SK-N-SH treated with all-trans-retinoic acid at 6 μM for 48 hours (cell line): ENCODE measurements around the gene TAMALIN.
A peak's percentile ranks its signal among the peaks of the same experiment; 100 is the strongest.

Source experiments
- ATAC-seq: fragments of 200-7000 bp; cut with Tn5 transposase; 3 replicates; pipeline ENCODE4 v1.9.1; 2020; ENCODE audit warnings: mild to moderate bottlenecking, moderate library complexity
- BACH2 ChIP-seq: fragments of 250-450 bp; sonication (Bioruptor Pico); IDR thresholded peaks from 2 replicates; pipeline ENCODE4 v1.9.0; 2021; ENCODE audit warnings: mild to moderate bottlenecking, borderline replicate concordance
- CREB5 ChIP-seq: fragments of 250-450 bp; sonication (Bioruptor Pico); IDR thresholded peaks from 2 replicates; pipeline ENCODE4 v1.5.1; 2020; ENCODE audit warnings: low read depth, mild to moderate bottlenecking, moderate library complexity
- CSRNP3 ChIP-seq: fragments of 250-450 bp; sonication (Bioruptor Pico); IDR thresholded peaks from 2 replicates; pipeline ENCODE4 v1.5.1; 2021; ENCODE audit warnings: mild to moderate bottlenecking, moderate library complexity
- ESRRG ChIP-seq: fragments of 250-450 bp; sonication (Bioruptor Pico); IDR thresholded peaks from 2 replicates; pipeline ENCODE4 v1.6.1; 2021; ENCODE audit warnings: mild to moderate bottlenecking
- PATZ1 ChIP-seq: fragments of 250-450 bp; sonication (Bioruptor Pico); IDR thresholded peaks from 2 replicates; pipeline ENCODE4 v1.8.0; 2020; ENCODE audit warnings: mild to moderate bottlenecking, moderate library complexity, borderline replicate concordance
- PPARA ChIP-seq: fragments of 250-450 bp; sonication (Bioruptor Pico); IDR thresholded peaks from 2 replicates; pipeline ENCODE4 v1.5.0; 2020; ENCODE audit warnings: mild to moderate bottlenecking, borderline replicate concordance
- TOX ChIP-seq: fragments of 250-450 bp; sonication (Bioruptor Pico); IDR thresholded peaks from 2 replicates; pipeline ENCODE4 v1.8.0; 2021; ENCODE audit warnings: mild to moderate bottlenecking, moderate library complexity, borderline replicate concordance
- ZFP30 ChIP-seq: fragments of 450-650 bp; formaldehyde crosslinking; IDR thresholded peaks from 2 replicates; pipeline ENCODE4 v1.5.0; 2022; ENCODE audit warnings: mild to moderate bottlenecking, moderate library complexity
- ZNF8 ChIP-seq: fragments of 450-650 bp; formaldehyde crosslinking; IDR thresholded peaks from 2 replicates; pipeline ENCODE4 v1.5.0; 2020; ENCODE audit warnings: mild to moderate bottlenecking, moderate library complexity
- TF ChIP-seq, protein P1 (sequence below): fragments of 250-450 bp; sonication (Bioruptor Pico); IDR thresholded peaks from 2 replicates; pipeline ENCODE4 v1.8.0; 2021; ENCODE audit warnings: low read depth, mild to moderate bottlenecking, moderate library complexity, borderline replicate concordance
- TF ChIP-seq, protein P2 (sequence below): fragments of 250-450 bp; sonication (Bioruptor Pico); IDR thresholded peaks from 2 replicates; pipeline ENCODE4 v1.5.0; 2020; ENCODE audit warnings: mild to moderate bottlenecking, moderate library complexity

The TAMALIN gene

GRCh38 chr12:52059582-52060497, 53.1 kb downstream of the TAMALIN start:
- peak; percentile 3; the same call in 2 of the 3 replicates for ATAC-seq
- TF ChIP-seq PATZ1 (CRISPR knock-in tag): peak; percentile 36; the same call in 1 of the 2 replicates
- no peak for TF ChIP-seq ZNF8 (CRISPR knock-in tag)
- TF ChIP-seq CSRNP3 (CRISPR knock-in tag): peak; percentile 16; the same call in 1 of the 2 replicates
- peak; percentile 56 for TF ChIP-seq CREB5 (CRISPR knock-in tag)
- TF ChIP-seq, protein P1, sequence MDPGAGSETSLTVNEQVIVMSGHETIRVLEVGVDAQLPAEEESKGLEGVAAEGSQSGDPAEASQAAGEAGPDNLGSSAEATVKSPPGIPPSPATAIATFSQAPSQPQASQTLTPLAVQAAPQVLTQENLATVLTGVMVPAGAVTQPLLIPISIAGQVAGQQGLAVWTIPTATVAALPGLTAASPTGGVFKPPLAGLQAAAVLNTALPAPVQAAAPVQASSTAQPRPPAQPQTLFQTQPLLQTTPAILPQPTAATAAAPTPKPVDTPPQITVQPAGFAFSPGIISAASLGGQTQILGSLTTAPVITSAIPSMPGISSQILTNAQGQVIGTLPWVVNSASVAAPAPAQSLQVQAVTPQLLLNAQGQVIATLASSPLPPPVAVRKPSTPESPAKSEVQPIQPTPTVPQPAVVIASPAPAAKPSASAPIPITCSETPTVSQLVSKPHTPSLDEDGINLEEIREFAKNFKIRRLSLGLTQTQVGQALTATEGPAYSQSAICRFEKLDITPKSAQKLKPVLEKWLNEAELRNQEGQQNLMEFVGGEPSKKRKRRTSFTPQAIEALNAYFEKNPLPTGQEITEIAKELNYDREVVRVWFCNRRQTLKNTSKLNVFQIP (CRISPR knock-in tag): no peak

GRCh38 chr12:52060498-52061177, 53.9 kb downstream of the TAMALIN start:
- ATAC-seq: peak; percentile 3
- no peak for TF ChIP-seq CREB5 (CRISPR knock-in tag)
- TF ChIP-seq ESRRG: no peak
- TF ChIP-seq, protein P2, sequence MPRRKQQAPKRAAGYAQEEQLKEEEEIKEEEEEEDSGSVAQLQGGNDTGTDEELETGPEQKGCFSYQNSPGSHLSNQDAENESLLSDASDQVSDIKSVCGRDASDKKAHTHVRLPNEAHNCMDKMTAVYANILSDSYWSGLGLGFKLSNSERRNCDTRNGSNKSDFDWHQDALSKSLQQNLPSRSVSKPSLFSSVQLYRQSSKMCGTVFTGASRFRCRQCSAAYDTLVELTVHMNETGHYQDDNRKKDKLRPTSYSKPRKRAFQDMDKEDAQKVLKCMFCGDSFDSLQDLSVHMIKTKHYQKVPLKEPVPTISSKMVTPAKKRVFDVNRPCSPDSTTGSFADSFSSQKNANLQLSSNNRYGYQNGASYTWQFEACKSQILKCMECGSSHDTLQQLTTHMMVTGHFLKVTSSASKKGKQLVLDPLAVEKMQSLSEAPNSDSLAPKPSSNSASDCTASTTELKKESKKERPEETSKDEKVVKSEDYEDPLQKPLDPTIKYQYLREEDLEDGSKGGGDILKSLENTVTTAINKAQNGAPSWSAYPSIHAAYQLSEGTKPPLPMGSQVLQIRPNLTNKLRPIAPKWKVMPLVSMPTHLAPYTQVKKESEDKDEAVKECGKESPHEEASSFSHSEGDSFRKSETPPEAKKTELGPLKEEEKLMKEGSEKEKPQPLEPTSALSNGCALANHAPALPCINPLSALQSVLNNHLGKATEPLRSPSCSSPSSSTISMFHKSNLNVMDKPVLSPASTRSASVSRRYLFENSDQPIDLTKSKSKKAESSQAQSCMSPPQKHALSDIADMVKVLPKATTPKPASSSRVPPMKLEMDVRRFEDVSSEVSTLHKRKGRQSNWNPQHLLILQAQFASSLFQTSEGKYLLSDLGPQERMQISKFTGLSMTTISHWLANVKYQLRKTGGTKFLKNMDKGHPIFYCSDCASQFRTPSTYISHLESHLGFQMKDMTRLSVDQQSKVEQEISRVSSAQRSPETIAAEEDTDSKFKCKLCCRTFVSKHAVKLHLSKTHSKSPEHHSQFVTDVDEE (CRISPR knock-in tag): no peak
- no peak for TF ChIP-seq ZNF8 (CRISPR knock-in tag)
- TF ChIP-seq TOX (CRISPR knock-in tag): no peak
- no peak for TF ChIP-seq BACH2 (CRISPR knock-in tag)
- TF ChIP-seq PPARA (CRISPR knock-in tag): no peak
- TF ChIP-seq ZFP30 (CRISPR knock-in tag): no peak
- no peak for TF ChIP-seq CSRNP3 (CRISPR knock-in tag)
- TF ChIP-seq, protein P1 (CRISPR knock-in tag): no peak
